GM12878 (cell line): ENCODE data around the gene RASSF8. TPM values are rescaled to one million over a fixed set of nuclear protein-coding genes. Genes with fewer than 3 reads are reported as not detected.

Experiments used
- CBX5 ChIP-seq: sonication (generic); IDR thresholded peaks from 2 replicates; pipeline ENCODE4 v1.6.1; 2016; ENCODE audit warnings: low read depth, moderate library complexity, mild to moderate bottlenecking, inconsistent platforms
- FOXK2 ChIP-seq: fragments of 450-650 bp; IDR thresholded peaks from 2 replicates; pipeline ENCODE4 v1.6.1; 2017; ENCODE audit warnings: mild to moderate bottlenecking, moderate library complexity
- HSF1 ChIP-seq: fragments of 150-350 bp; IDR thresholded peaks from 2 replicates; pipeline ENCODE4 v1.6.1; 2014; ENCODE audit warnings: mild to moderate bottlenecking, low read depth, low read length
- NBN ChIP-seq: fragments of 450-650 bp; IDR thresholded peaks from 2 replicates; pipeline ENCODE4 v1.6.1; 2016
- NR2C1 ChIP-seq: fragments of 450-650 bp; IDR thresholded peaks from 2 replicates; pipeline ENCODE4 v1.6.1; 2017; ENCODE audit warnings: antibody characterized with exemption, mild to moderate bottlenecking, moderate library complexity
- NR2F1 ChIP-seq: fragments of 450-650 bp; conservative IDR thresholded peaks from 2 replicates; pipeline ENCODE4 v1.6.1; 2017; ENCODE audit warnings: mild to moderate bottlenecking
- PAX8 ChIP-seq: fragments of 450-650 bp; IDR thresholded peaks from 2 replicates; pipeline ENCODE4 v1.6.1; 2017; ENCODE audit warnings: mild to moderate bottlenecking, moderate library complexity
- RAD51 ChIP-seq: fragments of 450-650 bp; IDR thresholded peaks from 2 replicates; pipeline ENCODE4 v1.6.1; 2016; ENCODE audit warnings: moderate library complexity, mild to moderate bottlenecking, inconsistent platforms
- RB1 ChIP-seq: fragments of 450-650 bp; formaldehyde crosslinking; IDR thresholded peaks from 2 replicates; pipeline ENCODE4 v1.6.1; 2017; ENCODE audit warnings: mild to moderate bottlenecking, borderline replicate concordance
- SPI1 ChIP-seq: IDR thresholded peaks from 2 replicates; pipeline ENCODE4 v1.6.1; 2011; ENCODE audit warnings: low read depth, mild to moderate bottlenecking, low read length, moderate library complexity, borderline replicate concordance; ENCODE audit not compliant: insufficient read depth
- SRF ChIP-seq, 2 experiments: IDR thresholded peaks; 2 replicates each; pipeline ENCODE4 v1.6.1; 2011; ENCODE audit warnings: low read depth in 2 of 2, low read length in 2 of 2, mild to moderate bottlenecking in 1 of 2, moderate library complexity in 1 of 2
- polyA plus RNA-seq, 11 experiments: library from polyadenylated mRNA; depleted of rRNA in 4 of 11; unstranded in 6 of 11; stranded (reverse) in 5 of 11; fragments of >200 nt; fragmentation: Nextera tagmentation in 4 of 11; fragmentation: Illumina TruSeq in 1 of 11; extraction: Ambion mirVana in 4 of 11; extraction: Trizol in 1 of 11; gene quantifications; 1 replicate in 1 of 11; 2 replicates in 10 of 11; pipeline versions ENCODE4 v1.2.1 to v1.2.3, GENCODE V29; 2011 to 2016; ENCODE audit warnings: inconsistent platforms in 2 of 11, missing spikeins in 2 of 11, low read depth in 1 of 11
- total RNA-seq, 4 experiments: library from RNA; depleted of rRNA in 3 of 4; stranded (reverse); fragments of >200 nt in 3 of 4; fragmentation: Illumina TruSeq in 1 of 4; extraction: Trizol in 1 of 4; gene quantifications; 2 replicates each; pipeline versions ENCODE4 v1.2.1 to v1.2.3, GENCODE V29; 2013 to 2021
- TF ChIP-seq, protein P1 (sequence below): fragments of 450-650 bp; IDR thresholded peaks from 2 replicates; pipeline ENCODE4 v1.6.1; 2017; ENCODE audit warnings: mild to moderate bottlenecking
- TF ChIP-seq, protein P2 (sequence below): IDR thresholded peaks from 2 replicates; pipeline ENCODE4 v1.6.1; 2011; ENCODE audit warnings: borderline replicate concordance, low read depth, mild to moderate bottlenecking, moderate library complexity, low read length; ENCODE audit not compliant: insufficient read depth, poor library complexity, severe bottlenecking

The RASSF8 gene
- total and polyA plus RNA-seq, 10 of the 15 experiments (the other 5 are each of a cell fraction or from before 2014, with no cell fraction given): 0.06 to 0.18 (median 0.08) TPM; not detected in 6

DNA sequence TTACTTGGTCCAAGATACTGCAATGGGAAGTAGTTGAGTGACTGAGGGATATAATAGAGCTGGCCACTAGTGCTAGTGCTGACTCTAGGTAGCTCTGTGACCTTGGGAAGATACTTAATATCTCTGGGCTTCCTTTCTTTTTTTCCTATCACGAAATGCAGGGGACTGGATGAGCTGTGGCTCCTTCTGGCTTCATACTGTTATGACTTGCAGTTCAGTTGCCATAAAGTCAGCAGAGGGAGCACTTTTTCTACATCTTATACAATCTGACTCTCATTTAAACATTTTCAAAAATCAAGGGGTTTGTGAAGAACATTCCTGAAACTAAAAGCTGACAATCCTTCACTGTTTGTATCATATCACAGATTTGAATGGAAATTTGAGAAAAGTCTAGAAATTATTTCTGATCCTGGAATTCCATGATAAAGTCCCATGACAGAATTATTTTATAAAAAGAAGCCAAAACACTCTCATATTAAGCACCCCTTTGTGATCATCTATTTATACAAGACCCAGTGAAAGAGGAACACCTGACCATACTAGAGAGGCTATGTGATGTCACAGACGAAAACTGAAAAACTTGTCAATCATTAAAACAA is 161.0 kb downstream of the RASSF8 start (continued):
- TF ChIP-seq, protein P1, sequence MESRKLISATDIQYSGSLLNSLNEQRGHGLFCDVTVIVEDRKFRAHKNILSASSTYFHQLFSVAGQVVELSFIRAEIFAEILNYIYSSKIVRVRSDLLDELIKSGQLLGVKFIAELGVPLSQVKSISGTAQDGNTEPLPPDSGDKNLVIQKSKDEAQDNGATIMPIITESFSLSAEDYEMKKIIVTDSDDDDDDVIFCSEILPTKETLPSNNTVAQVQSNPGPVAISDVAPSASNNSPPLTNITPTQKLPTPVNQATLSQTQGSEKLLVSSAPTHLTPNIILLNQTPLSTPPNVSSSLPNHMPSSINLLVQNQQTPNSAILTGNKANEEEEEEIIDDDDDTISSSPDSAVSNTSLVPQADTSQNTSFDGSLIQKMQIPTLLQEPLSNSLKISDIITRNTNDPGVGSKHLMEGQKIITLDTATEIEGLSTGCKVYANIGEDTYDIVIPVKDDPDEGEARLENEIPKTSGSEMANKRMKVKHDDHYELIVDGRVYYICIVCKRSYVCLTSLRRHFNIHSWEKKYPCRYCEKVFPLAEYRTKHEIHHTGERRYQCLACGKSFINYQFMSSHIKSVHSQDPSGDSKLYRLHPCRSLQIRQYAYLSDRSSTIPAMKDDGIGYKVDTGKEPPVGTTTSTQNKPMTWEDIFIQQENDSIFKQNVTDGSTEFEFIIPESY: no peak
- TF ChIP-seq FOXK2 (no peak), RB1 (no peak), HSF1 (no peak), SPI1 (no peak), PAX8 (no peak), NBN (no peak), CBX5 (no peak), RAD51 (peak; percentile 35; the same call in 1 of the 2 replicates), NR2F1 (no peak), SRF (IDR thresholded peaks at IDR 0.05; ENCODE audit: low read depth in 2 of 2, low read length in 2 of 2) (no peak), NR2C1 (no peak)
- TF ChIP-seq, protein P2, sequence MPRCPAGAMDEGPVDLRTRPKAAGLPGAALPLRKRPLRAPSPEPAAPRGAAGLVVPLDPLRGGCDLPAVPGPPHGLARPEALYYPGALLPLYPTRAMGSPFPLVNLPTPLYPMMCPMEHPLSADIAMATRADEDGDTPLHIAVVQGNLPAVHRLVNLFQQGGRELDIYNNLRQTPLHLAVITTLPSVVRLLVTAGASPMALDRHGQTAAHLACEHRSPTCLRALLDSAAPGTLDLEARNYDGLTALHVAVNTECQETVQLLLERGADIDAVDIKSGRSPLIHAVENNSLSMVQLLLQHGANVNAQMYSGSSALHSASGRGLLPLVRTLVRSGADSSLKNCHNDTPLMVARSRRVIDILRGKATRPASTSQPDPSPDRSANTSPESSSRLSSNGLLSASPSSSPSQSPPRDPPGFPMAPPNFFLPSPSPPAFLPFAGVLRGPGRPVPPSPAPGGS: no peak
